K562 (cell line): Measurements from ENCODE around the gene LYZL6. TPM values are rescaled to one million over a fixed set of nuclear protein-coding genes. Genes with fewer than 3 reads are reported as not detected.

Experiments
- ATAC-seq: fragments of 200-7000 bp; cut with Tn5 transposase; 3 replicates; pipeline ENCODE4 v1.9.1; 2020; ENCODE audit warnings: moderate library complexity
- BruUV-seq: library from RNA; stranded (reverse); fragments of 400-500 nt; replicated peaks from 2 replicates; lab custom pipeline; 2021; lab: Mats Ljungman, UMichigan
- CTCF ChIA-PET: fragments of 300-600 bp; formaldehyde crosslinking; extraction: SDS; loops from one replicate; lab custom pipeline; 2021; ENCODE audit warnings: low intra/inter-chr PET ratio; lab: Yijun Ruan, JAX
- POLR2A ChIA-PET: fragments of 300-600, 350-650 bp; sonication (Branson Sonifier 250); formaldehyde crosslinking; extraction: SDS; loops from one replicate; lab custom pipeline; 2021; ENCODE audit warnings: antibody characterized with exemption, inconsistent platforms; lab: Yijun Ruan, JAX
- DNase-seq, 4 experiments: peaks; one replicate each; pipeline versions ENCODE4 v3.0.0 to v3.0.0-alpha.2; 2011 to 2018; ENCODE audit warnings: low spot score in 3 of 4, mixed read lengths in 3 of 4; ENCODE audit errors: extremely low read depth in 1 of 4
- FAIRE-seq: peaks from 2 replicates; lab custom pipeline; 2011; peaks lifted over from hg19 to GRCh38; lab: Jason Lieb, UNC
- H2AFZ ChIP-seq: 2 replicates; pipeline ENCODE4 v1.6.0; 2011; ENCODE audit warnings: low read depth, low read length, control low read depth, inconsistent platforms
- H3K27ac ChIP-seq: fragments of 200-600 bp; 3 replicates; pipeline ENCODE4 v1.8.0; 2011; ENCODE audit warnings: low read depth, mild to moderate bottlenecking, control low read depth, inconsistent platforms, low read length, moderate library complexity, mixed read lengths; ENCODE audit errors: extremely low read depth
- H3K27me3 ChIP-seq, 2 experiments: fragments of 300-600 bp in 1 of 2; 2 replicates in 1 of 2; 3 replicates in 1 of 2; pipeline versions ENCODE4 v1.6.0 to v1.8.0; 2011; ENCODE audit warnings: inconsistent platforms in 2 of 2, low read length in 2 of 2, mild to moderate bottlenecking in 1 of 2, mixed read lengths in 1 of 2, moderate library complexity in 1 of 2; ENCODE audit not compliant: control insufficient read depth in 2 of 2, insufficient read depth in 2 of 2
- H3K36me3 ChIP-seq: fragments of 300-600 bp; 3 replicates; pipeline ENCODE4 v1.8.0; 2011; ENCODE audit warnings: mild to moderate bottlenecking, low read length, inconsistent platforms; ENCODE audit not compliant: control insufficient read depth, insufficient read depth
- H3K4me1 ChIP-seq, 2 experiments: fragments of 200-600 bp in 1 of 2; replicated peaks in 1 of 2; 2 replicates in 1 of 2; 3 replicates in 1 of 2; pipeline versions ENCODE4 v1.5.1 to v1.8.0; 2011; ENCODE audit warnings: inconsistent platforms in 2 of 2, low read length in 2 of 2, mild to moderate bottlenecking in 1 of 2, mixed read lengths in 1 of 2, moderate library complexity in 1 of 2; ENCODE audit not compliant: control insufficient read depth in 2 of 2, insufficient read depth in 2 of 2
- H3K4me2 ChIP-seq: 2 replicates; pipeline ENCODE4 v1.6.1; 2011; ENCODE audit warnings: low read length, control low read depth, inconsistent platforms, mixed read lengths; ENCODE audit not compliant: insufficient read depth
- H3K4me3 ChIP-seq: fragments of 200-600 bp; sonication (generic), shearing (Covaris generic); 2 replicates; pipeline ENCODE4 v1.5.1; 2016; ENCODE audit warnings: control low read depth, inconsistent platforms
- H3K79me2 ChIP-seq: fragments of 200-600 bp; 3 replicates; pipeline ENCODE4 v1.8.0; 2011; ENCODE audit warnings: low read length, inconsistent platforms; ENCODE audit not compliant: control insufficient read depth, insufficient read depth
- H3K9ac ChIP-seq, 2 experiments: 2 replicates each; pipeline versions ENCODE4 v1.6.0 to v1.6.1; 2011; ENCODE audit warnings: low read depth in 2 of 2, low read length in 2 of 2, control low read depth in 1 of 2, inconsistent platforms in 1 of 2, mild to moderate bottlenecking in 1 of 2, mixed read lengths in 1 of 2; ENCODE audit not compliant: insufficient read depth in 1 of 2
- H3K9me1 ChIP-seq: one replicate; pipeline ENCODE4 v1.6.0; 2011; ENCODE audit warnings: inconsistent platforms, mild to moderate bottlenecking, low read length, moderate library complexity; ENCODE audit not compliant: control insufficient read depth, insufficient read depth
- H3K9me3 ChIP-seq: replicated peaks from 2 replicates; pipeline ENCODE4 v1.5.1; 2011; ENCODE audit warnings: low read depth, low read length, inconsistent platforms; ENCODE audit not compliant: control insufficient read depth, insufficient read depth
- H4K20me1 ChIP-seq: replicated peaks from 2 replicates; pipeline ENCODE4 v1.6.1; 2011; ENCODE audit warnings: low read length, inconsistent platforms, mixed read lengths; ENCODE audit not compliant: control insufficient read depth, insufficient read depth
- EWSR1 ChIP-seq: fragments of 450-650 bp; IDR thresholded peaks from 2 replicates; pipeline ENCODE4 v1.6.1; 2018; ENCODE audit warnings: borderline replicate concordance, mild to moderate bottlenecking, low read depth, moderate library complexity; ENCODE audit not compliant: partially characterized antibody
- FOXP1 ChIP-seq: sonication (generic); formaldehyde crosslinking; IDR thresholded peaks from 2 replicates; pipeline ENCODE4 v1.8.0; 2022; ENCODE audit warnings: mild to moderate bottlenecking, missing genetic modification reagents
- NR1H2 ChIP-seq: sonication (generic); formaldehyde crosslinking; IDR thresholded peaks from 2 replicates; pipeline ENCODE4 v1.4.0; 2020; ENCODE audit warnings: mild to moderate bottlenecking, missing genetic modification reagents
- SREBF2 ChIP-seq: sonication (generic); formaldehyde crosslinking; IDR thresholded peaks from 2 replicates; pipeline ENCODE4 v1.4.0; 2020; ENCODE audit warnings: mild to moderate bottlenecking, missing genetic modification reagents
- YBX1 ChIP-seq: fragments of 450-650 bp; IDR thresholded peaks from 2 replicates; pipeline ENCODE4 v1.7.1; 2016; ENCODE audit warnings: mild to moderate bottlenecking
- ZNF239 ChIP-seq: fragments of 250-450 bp; sonication (Bioruptor Pico); IDR thresholded peaks from 2 replicates; pipeline ENCODE4 v1.4.0; 2020; ENCODE audit warnings: mild to moderate bottlenecking
- ZNF644 ChIP-seq: fragments of 200-800 bp; sonication (Bioruptor generic); IDR thresholded peaks from 2 replicates; pipeline ENCODE4 v1.6.1; 2016; ENCODE audit warnings: low read depth, missing genetic modification characterization, missing compliant biosample characterization
- ZNF668 ChIP-seq: fragments of 250-450 bp; sonication (Bioruptor Pico); IDR thresholded peaks from 2 replicates; pipeline ENCODE4 v1.8.0; 2022; ENCODE audit warnings: mild to moderate bottlenecking, inconsistent platforms
- WGBS: fragments of 100-300 bp; shearing (Covaris generic); methylation state at CpG from one replicate; pipeline ENCODE4 v1.1.6; 2016; ENCODE audit warnings: low coverage, mixed read lengths; ENCODE audit not compliant: insufficient coverage; ENCODE audit errors: missing lambda C conversion rate; 5-methylcytosine and 5-hydroxymethylcytosine counted together
- in situ Hi-C: fragments of 300-500 bp; cut with MboI; formaldehyde crosslinking; loops from 4 replicates; pipeline ENCODE4 v1.15.0; 2018; ENCODE audit warnings: inconsistent platforms, mixed read lengths
- intact Hi-C: fragments of 100-400 bp; cut with micrococcal nuclease; formaldehyde crosslinking; loops from 2 replicates; pipeline ENCODE4 v1.14.2; 2022
- polyA plus RNA-seq, 8 experiments: library from polyadenylated mRNA; depleted of rRNA in 4 of 8; stranded (reverse) in 5 of 8; unstranded in 3 of 8; fragments of >200 nt; fragmentation: Nextera tagmentation in 2 of 8; fragmentation: Illumina TruSeq in 1 of 8; extraction: Ambion mirVana in 2 of 8; extraction: Trizol in 1 of 8; gene quantifications; 2 replicates each; pipeline versions ENCODE4 v1.2.1 to v1.2.3, GENCODE V29; 2011 to 2014; ENCODE audit warnings: inconsistent platforms in 1 of 8, missing spikeins in 1 of 8
- total RNA-seq, 7 experiments: library from RNA; depleted of rRNA in 6 of 7; stranded (reverse); fragments of >200 nt in 6 of 7; fragmentation: Illumina TruSeq in 2 of 7; extraction: Trizol in 2 of 7; gene quantifications; 2 replicates each; pipeline versions ENCODE4 v1.2.1 to v1.2.3, GENCODE V29; 2011 to 2021; ENCODE audit warnings: low replicate concordance in 1 of 7
- TF ChIP-seq, protein P1 (sequence below): sonication (generic); formaldehyde crosslinking; IDR thresholded peaks from 2 replicates; pipeline ENCODE4 v1.8.1; 2023; ENCODE audit warnings: mild to moderate bottlenecking, missing genetic modification reagents

LYZL6 gene
- total and polyA plus RNA-seq, 9 of the 15 experiments (the other 6 are each of a cell fraction or from before 2014, with no cell fraction given) = not detected

DNA sequence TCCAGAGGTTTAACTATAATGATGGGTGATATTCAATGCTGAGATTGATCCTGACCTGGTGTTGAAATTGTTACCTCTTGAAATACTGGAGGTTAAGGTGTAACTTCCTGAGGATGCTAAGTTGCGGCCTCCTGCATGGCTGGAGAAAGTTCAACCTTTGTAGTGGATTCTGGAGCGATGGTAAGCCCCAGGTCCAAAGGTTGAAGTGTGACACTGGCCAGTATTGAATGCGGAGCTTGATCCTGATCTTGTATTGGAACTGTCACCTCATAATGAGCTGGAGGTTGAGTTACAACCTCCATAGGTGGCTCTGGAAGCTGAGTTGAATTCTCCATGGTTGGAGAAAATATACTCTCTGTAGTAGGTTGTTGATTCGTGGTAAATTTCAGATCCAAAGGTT, 29.9 kb downstream of the LYZL6 start:
- in situ Hi-C loops = no loop called here
- POLR2A ChIA-PET = interaction anchor here (0.7 to 2.0 kb wide), 4 partner anchors 24 to 49 kb away, joined by 3 to 7 read pairs (median 4); no protein-coding TSS in a partner anchor
- WGBS = 71% methylated on average over 4 of the region's 4 CpGs
- H3K4me2 ChIP-seq = no peak overlapping the region
- no peak overlapping the region for H3K27ac ChIP-seq
- H3K9me1 ChIP-seq = no peaks in the 10 kb centered on the region
- H3K27me3 ChIP-seq = no peaks in the 10 kb centered on the region
- TF ChIP-seq, protein P1, sequence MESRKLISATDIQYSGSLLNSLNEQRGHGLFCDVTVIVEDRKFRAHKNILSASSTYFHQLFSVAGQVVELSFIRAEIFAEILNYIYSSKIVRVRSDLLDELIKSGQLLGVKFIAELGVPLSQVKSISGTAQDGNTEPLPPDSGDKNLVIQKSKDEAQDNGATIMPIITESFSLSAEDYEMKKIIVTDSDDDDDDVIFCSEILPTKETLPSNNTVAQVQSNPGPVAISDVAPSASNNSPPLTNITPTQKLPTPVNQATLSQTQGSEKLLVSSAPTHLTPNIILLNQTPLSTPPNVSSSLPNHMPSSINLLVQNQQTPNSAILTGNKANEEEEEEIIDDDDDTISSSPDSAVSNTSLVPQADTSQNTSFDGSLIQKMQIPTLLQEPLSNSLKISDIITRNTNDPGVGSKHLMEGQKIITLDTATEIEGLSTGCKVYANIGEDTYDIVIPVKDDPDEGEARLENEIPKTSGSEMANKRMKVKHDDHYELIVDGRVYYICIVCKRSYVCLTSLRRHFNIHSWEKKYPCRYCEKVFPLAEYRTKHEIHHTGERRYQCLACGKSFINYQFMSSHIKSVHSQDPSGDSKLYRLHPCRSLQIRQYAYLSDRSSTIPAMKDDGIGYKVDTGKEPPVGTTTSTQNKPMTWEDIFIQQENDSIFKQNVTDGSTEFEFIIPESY (CRISPR knock-in tag) = no peak
- TF ChIP-seq ZNF239 (CRISPR knock-in tag) = no peak
- no peak for TF ChIP-seq YBX1
- TF ChIP-seq ZNF644 (tag) = no peak
- TF ChIP-seq EWSR1 = no peak
- TF ChIP-seq ZNF668 (CRISPR knock-in tag) = no peak
- no peak for TF ChIP-seq FOXP1
- no peak for TF ChIP-seq NR1H2 (CRISPR knock-in tag)
- no peak for TF ChIP-seq SREBF2 (CRISPR knock-in tag)
- TF ChIP-seq, all 486 proteins: peak for 0
- no peaks in the 10 kb centered on the region for H3K36me3 ChIP-seq
- H3K9me3 ChIP-seq = no peaks in the 10 kb centered on the region
- H3K4me3 ChIP-seq = no peak overlapping the region
- no peaks in the 10 kb centered on the region for H4K20me1 ChIP-seq
- H3K79me2 ChIP-seq = no peaks in the 10 kb centered on the region
- no TSS peak for BruUV-seq
- FAIRE-seq (no peak), DNase-seq (no peak), ATAC-seq (no peak)
- CTCF ChIA-PET = no interaction called here
- intact Hi-C loops = loop anchor here (2.0 kb wide), 1 partner anchor 29 kb away; the partner anchor contains the start of gene LYZL6
- H2AFZ ChIP-seq = no peak overlapping the region
- peaks cover 29 to 62% of the 10 kb centered on the region in 2 experiments for H3K4me1 ChIP-seq
- H3K9ac ChIP-seq = no peak overlapping the region
